HEK293 (cell line): ENCODE data around the gene CIB4.

Experiments used
- CTCF ChIA-PET: fragments of 350-600 bp; formaldehyde crosslinking; extraction: SDS; loops from one replicate; lab custom pipeline; 2021; ENCODE audit warnings: antibody characterized with exemption; lab: Yijun Ruan, JAX
- POLR2A ChIA-PET: fragments of 300-600 bp; formaldehyde crosslinking; extraction: SDS; loops from one replicate; lab custom pipeline; 2020; ENCODE audit warnings: antibody characterized with exemption, inconsistent platforms; lab: Yijun Ruan, JAX
- H3K27ac ChIP-seq: fragments of 200-500 bp; sonication (Bioruptor generic); 2 replicates; pipeline ENCODE4 v1.5.1; 2014; ENCODE audit warnings: low read depth, low read length, control low read depth, inconsistent platforms; ENCODE audit errors: extremely low read depth
- H3K36me3 ChIP-seq, 2 experiments: fragments of 200-500 bp in 1 of 2; sonication (Bioruptor generic) in 1 of 2; 1 replicate in 1 of 2; 2 replicates in 1 of 2; pipeline ENCODE4 v1.5.1; 2014 to 2017; ENCODE audit warnings: inconsistent platforms in 2 of 2, low read length in 2 of 2; ENCODE audit not compliant: control insufficient read depth in 2 of 2, insufficient read depth in 1 of 2
- H3K4me1 ChIP-seq: fragments of 200-500 bp; sonication (Bioruptor generic); 2 replicates; pipeline ENCODE4 v1.5.1; 2014; ENCODE audit warnings: mild to moderate bottlenecking, low read length, inconsistent platforms; ENCODE audit not compliant: control insufficient read depth, insufficient read depth
- H3K4me3 ChIP-seq: 2 replicates; pipeline ENCODE4 v1.5.1; 2011; ENCODE audit warnings: low read depth, mild to moderate bottlenecking, control low read depth, low read length, moderate library complexity
- H3K9me3 ChIP-seq: fragments of 200-500 bp; sonication (Bioruptor generic); 2 replicates; pipeline ENCODE4 v1.5.1; 2014; ENCODE audit warnings: low read depth, low read length, inconsistent platforms; ENCODE audit not compliant: control insufficient read depth, insufficient read depth
- GFI1B ChIP-seq: fragments of 450-650 bp; formaldehyde crosslinking; IDR thresholded peaks from 2 replicates; pipeline ENCODE4 v1.5.1; 2016; ENCODE audit warnings: missing biosample characterization, missing genetic modification characterization
- HOXC10 ChIP-seq: sonication (generic); formaldehyde crosslinking; IDR thresholded peaks from 2 replicates; pipeline ENCODE4 v1.8.1; 2023; ENCODE audit warnings: mild to moderate bottlenecking, missing genetic modification reagents
- RBAK ChIP-seq: fragments of 450-650 bp; formaldehyde crosslinking; IDR thresholded peaks from 2 replicates; pipeline ENCODE4 v1.5.1; 2016; ENCODE audit warnings: missing biosample characterization, missing genetic modification characterization
- SCRT2 ChIP-seq: fragments of 450-650 bp; formaldehyde crosslinking; IDR thresholded peaks from 2 replicates; pipeline ENCODE4 v1.5.1; 2016; ENCODE audit warnings: missing biosample characterization, missing genetic modification characterization
- ZIC2 ChIP-seq: fragments of 450-650 bp; formaldehyde crosslinking; IDR thresholded peaks from 2 replicates; pipeline ENCODE4 v1.5.1; 2016; ENCODE audit warnings: missing biosample characterization, missing genetic modification characterization
- ZNF140 ChIP-seq: fragments of 450-650 bp; formaldehyde crosslinking; IDR thresholded peaks from 2 replicates; pipeline ENCODE4 v1.5.1; 2016; ENCODE audit warnings: missing biosample characterization, missing genetic modification characterization
- ZNF184 ChIP-seq: fragments of 450-650 bp; IDR thresholded peaks from 2 replicates; pipeline ENCODE4 v1.5.1; 2018; ENCODE audit warnings: missing biosample characterization, mild to moderate bottlenecking, missing genetic modification characterization
- ZNF274 ChIP-seq, 2 experiments: fragments of 200-500 bp in 1 of 2; fragments of 450-650 bp in 1 of 2; sonication (Bioruptor generic) in 1 of 2; formaldehyde crosslinking in 1 of 2; IDR thresholded peaks; 2 replicates each; pipeline versions ENCODE4 v1.5.1 to v1.6.1; 2014 to 2016; ENCODE audit warnings: borderline replicate concordance in 1 of 2, inconsistent platforms in 1 of 2, low read length in 1 of 2, missing biosample characterization in 1 of 2, missing genetic modification characterization in 1 of 2
- ZNF341 ChIP-seq: fragments of 450-650 bp; formaldehyde crosslinking; IDR thresholded peaks from 2 replicates; pipeline ENCODE4; 2016; ENCODE audit warnings: low read depth, missing biosample characterization, missing genetic modification characterization
- ZNF350 ChIP-seq: fragments of 450-650 bp; formaldehyde crosslinking; IDR thresholded peaks from 2 replicates; pipeline ENCODE4 v1.5.0; 2017; ENCODE audit warnings: missing biosample characterization, mild to moderate bottlenecking, missing genetic modification characterization
- ZNF561 ChIP-seq: fragments of 450-650 bp; IDR thresholded peaks from 2 replicates; pipeline ENCODE4 v1.5.1; 2018; ENCODE audit warnings: missing biosample characterization, missing genetic modification characterization, borderline replicate concordance
- ZNF621 ChIP-seq: fragments of 450-650 bp; formaldehyde crosslinking; IDR thresholded peaks from 2 replicates; pipeline ENCODE4 v1.5.1; 2017; ENCODE audit warnings: missing biosample characterization, missing genetic modification characterization
- ZNF623 ChIP-seq: fragments of 450-650 bp; formaldehyde crosslinking; IDR thresholded peaks from 2 replicates; pipeline ENCODE4 v1.5.1; 2016; ENCODE audit warnings: missing biosample characterization, missing genetic modification characterization
- ZNF670 ChIP-seq: fragments of 450-650 bp; formaldehyde crosslinking; IDR thresholded peaks from 2 replicates; pipeline ENCODE4 v1.5.1; 2016; ENCODE audit warnings: missing biosample characterization, missing genetic modification characterization, low read depth
- ZNF707 ChIP-seq: fragments of 450-650 bp; formaldehyde crosslinking; IDR thresholded peaks from 2 replicates; pipeline ENCODE4 v1.5.1; 2016; ENCODE audit warnings: missing biosample characterization, missing genetic modification characterization
- ZNF837 ChIP-seq: fragments of 450-650 bp; formaldehyde crosslinking; IDR thresholded peaks from 2 replicates; pipeline ENCODE4 v1.5.1; 2016; ENCODE audit warnings: missing biosample characterization, missing genetic modification characterization
- TF ChIP-seq, protein P1 (sequence below): fragments of 450-650 bp; formaldehyde crosslinking; IDR thresholded peaks from 2 replicates; pipeline ENCODE4 v1.5.1; 2016; ENCODE audit warnings: missing biosample characterization, missing genetic modification characterization
- TF ChIP-seq, protein P2 (sequence below): fragments of 450-650 bp; formaldehyde crosslinking; IDR thresholded peaks from 2 replicates; pipeline ENCODE4 v1.5.1; 2016; ENCODE audit warnings: missing biosample characterization, missing genetic modification characterization, borderline replicate concordance
- TF ChIP-seq, protein P3 (sequence below): fragments of 450-650 bp; formaldehyde crosslinking; IDR thresholded peaks from 2 replicates; pipeline ENCODE4 v1.5.1; 2016; ENCODE audit warnings: missing biosample characterization, missing genetic modification characterization

Gene CIB4

DNA sequence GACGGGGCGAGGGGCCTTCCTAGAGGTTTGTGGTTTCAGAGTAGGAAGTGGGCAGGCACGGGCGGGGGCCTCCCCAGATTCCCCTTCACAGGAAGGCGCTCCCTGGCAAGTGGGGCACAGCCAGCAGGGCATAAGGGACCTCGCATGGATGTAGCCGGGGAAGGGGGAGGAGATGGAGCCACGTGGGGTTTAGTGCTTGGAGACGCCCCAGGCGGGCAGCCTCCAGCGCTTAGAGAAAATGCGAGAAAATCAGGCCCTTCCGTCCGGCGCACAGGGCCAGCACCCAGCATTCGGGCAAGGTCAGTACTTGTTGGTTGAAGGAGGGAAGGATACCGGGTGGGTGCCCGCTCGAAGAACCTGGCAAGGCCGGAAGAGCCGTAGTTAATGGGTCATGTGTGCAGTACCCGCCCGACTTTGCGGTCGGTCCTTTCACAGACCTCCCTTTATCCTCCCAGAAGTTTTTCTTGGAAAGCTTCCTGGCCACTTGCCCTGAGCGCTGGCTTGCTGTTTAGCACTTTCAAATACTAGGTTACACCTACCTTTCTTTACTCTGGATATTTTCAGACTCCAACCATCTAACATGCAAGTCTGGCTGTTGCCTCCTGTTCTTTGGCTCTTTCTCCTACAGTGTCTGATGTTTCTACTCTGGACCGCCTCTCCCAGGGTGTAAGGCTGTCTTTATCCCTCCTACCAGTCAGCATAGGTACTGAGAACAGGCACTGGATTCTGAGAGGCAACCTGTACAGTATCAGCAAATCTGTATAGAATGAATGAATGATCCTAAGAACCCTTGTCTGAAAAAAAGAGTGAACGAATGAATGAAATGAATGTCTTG, 78.1 kb downstream of the CIB4 start:
- no peaks in the 10 kb centered on the region for H3K9me3 ChIP-seq
- TF ChIP-seq ZNF837 = no peak
- no peak for TF ChIP-seq ZNF623 (tag by site-specific recombination)
- no peak for TF ChIP-seq ZNF707 (tag by site-specific recombination)
- no peak for TF ChIP-seq GFI1B (tag by site-specific recombination)
- TF ChIP-seq, protein P1, sequence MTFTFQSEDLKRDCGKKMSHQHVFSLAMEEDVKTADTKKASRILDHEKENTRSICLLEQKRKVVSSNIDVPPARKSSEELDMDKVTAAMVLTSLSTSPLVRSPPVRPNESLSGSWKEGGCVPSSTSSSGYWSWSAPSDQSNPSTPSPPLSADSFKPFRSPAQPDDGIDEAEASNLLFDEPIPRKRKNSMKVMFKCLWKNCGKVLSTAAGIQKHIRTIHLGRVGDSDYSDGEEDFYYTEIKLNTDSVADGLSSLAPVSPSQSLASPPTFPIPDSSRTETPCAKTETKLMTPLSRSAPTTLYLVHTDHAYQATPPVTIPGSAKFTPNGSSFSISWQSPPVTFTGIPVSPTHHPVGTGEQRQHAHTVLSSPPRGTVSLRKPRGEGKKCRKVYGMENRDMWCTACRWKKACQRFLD = no peak
- no peak for TF ChIP-seq ZNF621 (tag by site-specific recombination)
- TF ChIP-seq ZNF140 (tag by site-specific recombination) = no peak
- no peak for TF ChIP-seq ZNF184
- no peak for TF ChIP-seq HOXC10 (CRISPR knock-in tag)
- no peak for TF ChIP-seq ZNF350 (tag by site-specific recombination)
- no peak for TF ChIP-seq ZNF341
- TF ChIP-seq ZNF670 (tag by site-specific recombination) = no peak
- TF ChIP-seq, protein P2, sequence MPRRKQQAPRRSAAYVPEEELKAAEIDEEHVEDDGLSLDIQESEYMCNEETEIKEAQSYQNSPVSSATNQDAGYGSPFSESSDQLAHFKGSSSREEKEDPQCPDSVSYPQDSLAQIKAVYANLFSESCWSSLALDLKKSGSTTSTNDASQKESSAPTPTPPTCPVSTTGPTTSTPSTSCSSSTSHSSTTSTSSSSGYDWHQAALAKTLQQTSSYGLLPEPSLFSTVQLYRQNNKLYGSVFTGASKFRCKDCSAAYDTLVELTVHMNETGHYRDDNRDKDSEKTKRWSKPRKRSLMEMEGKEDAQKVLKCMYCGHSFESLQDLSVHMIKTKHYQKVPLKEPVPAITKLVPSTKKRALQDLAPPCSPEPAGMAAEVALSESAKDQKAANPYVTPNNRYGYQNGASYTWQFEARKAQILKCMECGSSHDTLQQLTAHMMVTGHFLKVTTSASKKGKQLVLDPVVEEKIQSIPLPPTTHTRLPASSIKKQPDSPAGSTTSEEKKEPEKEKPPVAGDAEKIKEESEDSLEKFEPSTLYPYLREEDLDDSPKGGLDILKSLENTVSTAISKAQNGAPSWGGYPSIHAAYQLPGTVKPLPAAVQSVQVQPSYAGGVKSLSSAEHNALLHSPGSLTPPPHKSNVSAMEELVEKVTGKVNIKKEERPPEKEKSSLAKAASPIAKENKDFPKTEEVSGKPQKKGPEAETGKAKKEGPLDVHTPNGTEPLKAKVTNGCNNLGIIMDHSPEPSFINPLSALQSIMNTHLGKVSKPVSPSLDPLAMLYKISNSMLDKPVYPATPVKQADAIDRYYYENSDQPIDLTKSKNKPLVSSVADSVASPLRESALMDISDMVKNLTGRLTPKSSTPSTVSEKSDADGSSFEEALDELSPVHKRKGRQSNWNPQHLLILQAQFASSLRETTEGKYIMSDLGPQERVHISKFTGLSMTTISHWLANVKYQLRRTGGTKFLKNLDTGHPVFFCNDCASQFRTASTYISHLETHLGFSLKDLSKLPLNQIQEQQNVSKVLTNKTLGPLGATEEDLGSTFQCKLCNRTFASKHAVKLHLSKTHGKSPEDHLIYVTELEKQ (tag by site-specific recombination) = no peak
- no peak for TF ChIP-seq SCRT2 (tag by site-specific recombination)
- no peak for TF ChIP-seq ZNF274 (IDR thresholded peaks at IDR 0.05; ENCODE audit: low read length)
- no peak for TF ChIP-seq ZNF274 (tag by site-specific recombination; IDR thresholded peaks at IDR 0.05; ENCODE audit: borderline replicate concordance)
- TF ChIP-seq ZNF561 = no peak
- TF ChIP-seq RBAK (tag by site-specific recombination) = no peak
- TF ChIP-seq ZIC2 (tag by site-specific recombination) = no peak
- TF ChIP-seq, protein P3, sequence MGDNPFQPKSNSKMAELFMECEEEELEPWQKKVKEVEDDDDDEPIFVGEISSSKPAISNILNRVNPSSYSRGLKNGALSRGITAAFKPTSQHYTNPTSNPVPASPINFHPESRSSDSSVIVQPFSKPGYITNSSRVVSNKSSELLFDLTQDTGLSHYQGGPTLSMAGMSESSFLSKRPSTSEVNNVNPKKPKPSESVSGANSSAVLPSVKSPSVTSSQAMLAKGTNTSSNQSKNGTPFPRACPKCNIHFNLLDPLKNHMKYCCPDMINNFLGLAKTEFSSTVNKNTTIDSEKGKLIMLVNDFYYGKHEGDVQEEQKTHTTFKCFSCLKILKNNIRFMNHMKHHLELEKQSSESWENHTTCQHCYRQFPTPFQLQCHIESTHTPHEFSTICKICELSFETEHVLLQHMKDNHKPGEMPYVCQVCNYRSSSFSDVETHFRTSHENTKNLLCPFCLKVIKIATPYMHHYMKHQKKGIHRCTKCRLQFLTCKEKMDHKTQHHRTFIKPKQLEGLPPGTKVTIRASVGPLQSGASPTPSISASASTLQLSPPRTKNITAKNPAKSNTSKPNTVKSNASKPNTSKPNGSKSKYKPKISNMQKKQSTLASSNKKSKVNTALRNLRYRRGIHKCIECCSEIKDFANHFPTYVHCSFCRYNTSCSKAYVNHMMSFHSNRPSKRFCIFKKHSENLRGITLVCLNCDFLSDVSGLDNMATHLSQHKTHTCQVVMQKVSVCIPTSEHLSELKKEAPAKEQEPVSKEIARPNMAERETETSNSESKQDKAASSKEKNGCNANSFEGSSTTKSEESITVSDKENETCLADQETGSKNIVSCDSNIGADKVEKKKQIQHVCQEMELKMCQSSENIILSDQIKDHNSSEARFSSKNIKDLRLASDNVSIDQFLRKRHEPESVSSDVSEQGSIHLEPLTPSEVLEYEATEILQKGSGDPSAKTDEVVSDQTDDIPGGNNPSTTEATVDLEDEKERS = no peak
- H3K27ac ChIP-seq = no peak overlapping the region
- ChIA-PET POLR2A (interaction anchor here (1.0 kb wide), 1 partner anchor 732 kb away, joined by 4 read pairs; no protein-coding TSS in a partner anchor), CTCF (interaction anchor here (1.1 kb wide), 2 partner anchors 15 to 34 kb away, joined by 3 to 6 read pairs; no protein-coding TSS in a partner anchor)
- no peak overlapping the region; the same call in 1 of the 2 replicates for H3K4me3 ChIP-seq
- no peaks in the 10 kb centered on the region for H3K36me3 ChIP-seq
- H3K4me1 ChIP-seq = no peaks in the 10 kb centered on the region
